Esophagus muscularis mucosa (tissue), 4 donors: ENCODE measurements around the gene AGAP1. TPM values are rescaled to one million over a fixed set of nuclear protein-coding genes. Genes with fewer than 3 reads are reported as not detected.

Experiments
- DNase-seq: peaks from one replicate; pipeline ENCODE4 v3.0.0-alpha.2; 2017; ENCODE audit errors: extremely low spot score
- H3K27ac ChIP-seq, 4 donors: fragments of 200-600 bp; sonication (generic); replicated peaks in 1 of 4; 1 replicate in 3 of 4; 2 replicates in 1 of 4; pipeline ENCODE4 v1.5.1; 2016 to 2019; ENCODE audit warnings: mild to moderate bottlenecking in 1 of 4
- H3K27me3 ChIP-seq, 4 donors: fragments of 200-600 bp; sonication (generic); one replicate each; pipeline versions ENCODE4 v1.5.1 to v1.6.0; 2016 to 2019
- H3K36me3 ChIP-seq, 4 donors: fragments of 200-600 bp; sonication (generic); one replicate each; pipeline ENCODE4 v1.5.1; 2016 to 2019
- H3K4me1 ChIP-seq, 4 donors: fragments of 200-600 bp; sonication (generic); one replicate each; pipeline ENCODE4 v1.5.1; 2016 to 2019
- H3K4me3 ChIP-seq, 4 donors: fragments of 200-600 bp; sonication (generic); 1 replicate in 2 of 4; 2 replicates in 2 of 4; pipeline ENCODE4 v1.5.1; 2016 to 2019; ENCODE audit warnings: mild to moderate bottlenecking in 4 of 4, moderate library complexity in 1 of 4
- H3K9me3 ChIP-seq, 4 donors: fragments of 200-600 bp; sonication (generic); 1 replicate in 3 of 4; 2 replicates in 1 of 4; pipeline ENCODE4 v1.5.1; 2016 to 2019
- EP300 ChIP-seq: sonication (generic); formaldehyde crosslinking; IDR thresholded peaks from one replicate; pipeline ENCODE4 v1.6.1; 2017; ENCODE audit warnings: antibody characterized with exemption
- POLR2A ChIP-seq: fragments of 450-650 bp; IDR thresholded peaks from one replicate; pipeline ENCODE4 v1.6.1; 2017; ENCODE audit warnings: antibody characterized with exemption, moderate library complexity, mild to moderate bottlenecking, low read depth
- POLR2AphosphoS5 ChIP-seq, 2 donors: sonication (generic); formaldehyde crosslinking; IDR thresholded peaks; one replicate each; pipeline ENCODE4 v1.6.1; 2017; ENCODE audit warnings: antibody characterized with exemption in 2 of 2
- WGBS: methylation state at CpG from one replicate; pipeline ENCODE4 v1.1.5; 2018; 5-methylcytosine and 5-hydroxymethylcytosine counted together
- intact Hi-C: fragments of 100-400 bp; cut with DNase I; formaldehyde crosslinking; loops from one replicate; pipeline ENCODE4 v1.15.1; 2023
- total RNA-seq, 4 donors: library from RNA; depleted of rRNA; stranded (reverse); fragments of >200 nt; gene quantifications; one replicate each; pipeline versions ENCODE4 v1.1.0 to v1.2.1, GENCODE V29; 2016
- TF ChIP-seq, protein P1 (sequence below), 3 experiments: fragments of 200-600 bp in 2 of 3; fragments of 450-650 bp in 1 of 3; sonication (generic) in 2 of 3; IDR thresholded peaks; one replicate each; pipeline ENCODE4 v1.5.1; 2017 to 2019; ENCODE audit warnings: antibody characterized with exemption in 3 of 3, mild to moderate bottlenecking in 2 of 3, moderate library complexity in 1 of 3

The AGAP1 gene
- total RNA-seq, 4 donors from 2014 or later, result 37.9 to 62.4 (median 47.2) TPM

DNA sequence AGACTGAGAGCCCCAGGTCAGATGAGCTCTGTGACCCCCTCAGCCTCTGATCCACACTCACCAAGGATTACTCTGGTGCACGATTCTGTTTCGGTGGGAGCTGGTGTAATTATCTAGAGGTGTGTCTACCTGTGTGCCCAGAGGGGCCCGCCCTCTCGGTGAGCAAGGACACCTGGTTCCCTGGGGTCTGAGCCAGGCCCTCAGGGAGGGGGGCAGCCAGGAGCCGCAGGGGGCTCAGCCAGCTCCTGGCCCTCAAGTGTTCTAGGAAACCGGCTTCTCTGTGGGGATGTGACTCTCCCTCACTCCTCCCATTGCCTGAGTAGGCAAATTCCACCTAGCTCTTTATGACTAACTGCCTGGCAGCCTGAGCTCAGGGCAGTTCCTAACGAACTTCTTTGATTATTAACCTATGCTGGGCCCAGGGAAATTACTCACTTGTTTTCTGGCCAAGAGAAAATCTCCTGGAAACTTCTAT is 17.4 kb downstream of the AGAP1 start:
- intact Hi-C loops, result no loop called here
- H3K27ac ChIP-seq, result no peak overlapping the region
- WGBS, result 43% methylated on average over 7 of the region's 7 CpGs
- no peaks in the 10 kb centered on the region for H3K27me3 ChIP-seq
- H3K4me3 ChIP-seq, result no peak overlapping the region
- no peak for TF ChIP-seq EP300
- TF ChIP-seq, protein P1, sequence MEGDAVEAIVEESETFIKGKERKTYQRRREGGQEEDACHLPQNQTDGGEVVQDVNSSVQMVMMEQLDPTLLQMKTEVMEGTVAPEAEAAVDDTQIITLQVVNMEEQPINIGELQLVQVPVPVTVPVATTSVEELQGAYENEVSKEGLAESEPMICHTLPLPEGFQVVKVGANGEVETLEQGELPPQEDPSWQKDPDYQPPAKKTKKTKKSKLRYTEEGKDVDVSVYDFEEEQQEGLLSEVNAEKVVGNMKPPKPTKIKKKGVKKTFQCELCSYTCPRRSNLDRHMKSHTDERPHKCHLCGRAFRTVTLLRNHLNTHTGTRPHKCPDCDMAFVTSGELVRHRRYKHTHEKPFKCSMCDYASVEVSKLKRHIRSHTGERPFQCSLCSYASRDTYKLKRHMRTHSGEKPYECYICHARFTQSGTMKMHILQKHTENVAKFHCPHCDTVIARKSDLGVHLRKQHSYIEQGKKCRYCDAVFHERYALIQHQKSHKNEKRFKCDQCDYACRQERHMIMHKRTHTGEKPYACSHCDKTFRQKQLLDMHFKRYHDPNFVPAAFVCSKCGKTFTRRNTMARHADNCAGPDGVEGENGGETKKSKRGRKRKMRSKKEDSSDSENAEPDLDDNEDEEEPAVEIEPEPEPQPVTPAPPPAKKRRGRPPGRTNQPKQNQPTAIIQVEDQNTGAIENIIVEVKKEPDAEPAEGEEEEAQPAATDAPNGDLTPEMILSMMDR (IDR thresholded peaks at IDR 0.05), result no peak
- no peak for TF ChIP-seq POLR2A
- no peak for TF ChIP-seq POLR2AphosphoS5 (IDR thresholded peaks at IDR 0.05)
- H3K36me3 ChIP-seq, result no peaks in the 10 kb centered on the region
- no peak for DNase-seq
- peaks cover 5 to 36% (median 29%) of the 10 kb centered on the region in 4 donors for H3K4me1 ChIP-seq
- H3K9me3 ChIP-seq, result no peaks in the 10 kb centered on the region

DNA sequence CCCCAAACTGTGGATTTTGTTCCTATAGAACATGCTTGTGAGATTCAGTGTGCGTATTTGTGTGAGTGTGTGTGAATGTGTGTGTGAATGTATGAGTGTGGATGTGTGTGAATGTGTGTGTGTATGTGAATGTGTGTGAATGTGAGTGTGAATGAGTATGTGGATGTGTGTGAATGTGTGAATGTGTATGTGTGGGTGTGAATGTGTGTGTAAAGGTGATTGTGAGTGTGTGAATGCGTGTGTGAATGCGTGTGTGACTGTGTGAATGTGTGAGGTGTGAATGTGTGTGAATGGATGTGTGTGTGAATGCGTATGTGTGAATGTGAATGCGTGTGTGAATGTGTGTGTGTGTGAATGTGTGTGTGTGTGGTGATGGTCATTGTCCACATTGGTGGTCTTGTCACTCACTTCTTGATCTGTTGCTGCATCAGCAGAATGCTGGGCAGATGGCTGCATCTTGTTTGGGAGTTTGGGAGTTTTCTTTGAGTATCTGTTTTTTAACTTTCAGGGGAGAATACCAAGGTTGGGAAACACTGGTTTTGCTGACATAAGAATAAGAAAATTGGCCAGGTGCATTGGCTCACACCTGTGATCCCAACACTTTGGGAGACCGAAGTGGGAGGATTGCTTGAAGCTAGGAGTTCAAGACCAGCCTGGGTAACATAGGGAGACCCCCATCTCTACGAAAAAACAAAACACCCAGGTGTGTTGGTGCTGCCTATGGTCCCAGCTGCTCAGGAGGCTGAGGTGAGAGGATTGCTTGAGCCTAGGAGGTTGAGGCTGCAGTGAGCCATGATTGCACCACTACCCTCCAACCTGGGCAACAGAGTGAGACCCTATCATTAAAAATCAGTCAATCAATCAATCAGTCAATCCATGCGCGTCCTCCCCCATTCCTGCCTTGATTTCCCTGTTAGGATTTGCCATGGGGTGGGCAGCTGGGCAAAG is 18.2 kb downstream of the AGAP1 start:
- Histone ChIP-seq H3K9me3 (no peaks in the 10 kb centered on the region), H3K27ac (no peak overlapping the region), H3K4me1 (peaks cover 5 to 32% (median 25%) of the 10 kb centered on the region in 4 donors), H3K27me3 (no peaks in the 10 kb centered on the region), H3K36me3 (no peaks in the 10 kb centered on the region), H3K4me3 (no peak overlapping the region)
- intact Hi-C loops, result no loop called here
- WGBS, result 92% methylated on average over 9 of the region's 9 CpGs
- TF ChIP-seq, protein P1 (IDR thresholded peaks at IDR 0.05), result no peak
- TF ChIP-seq POLR2AphosphoS5 (IDR thresholded peaks at IDR 0.05), result no peak
- no peak for TF ChIP-seq EP300
- TF ChIP-seq POLR2A, result no peak
- DNase-seq, result no peak

- WGBS, result 97% methylated on average over 4 of the region's 4 CpGs
Observed at GRCh38 chr2:235512699-235513053, 18.8 kb downstream of the AGAP1 start.

DNA sequence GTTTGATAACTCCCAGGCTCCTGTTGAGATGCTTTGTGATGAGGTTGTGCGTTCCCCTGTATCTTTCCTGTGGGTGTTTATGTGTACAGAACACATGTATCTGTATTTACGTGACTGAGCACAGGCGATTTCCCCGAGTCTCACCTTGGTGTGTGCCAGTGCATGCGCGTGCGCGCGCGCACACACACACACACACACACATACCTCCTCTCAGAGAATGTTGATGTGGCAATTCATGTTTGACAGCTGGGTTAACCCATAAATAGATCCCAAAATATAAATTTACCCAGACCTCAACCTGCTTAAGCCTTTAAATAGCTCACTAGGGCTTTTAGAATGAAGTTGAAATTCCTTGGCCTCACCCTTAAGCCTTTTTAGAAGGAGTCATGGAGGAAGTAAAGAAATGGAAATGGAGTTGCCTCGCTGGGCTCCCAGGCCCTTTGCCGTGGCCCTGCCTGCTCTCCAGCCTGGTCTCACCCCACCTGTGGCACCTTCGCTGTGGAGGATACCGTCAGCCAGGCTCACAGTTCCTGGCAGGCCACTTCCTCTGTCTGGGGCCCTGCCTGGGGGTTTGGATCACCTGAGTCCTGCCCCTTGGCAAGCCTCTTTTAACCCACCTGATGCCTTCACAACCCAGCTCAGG is 20.3 kb downstream of the AGAP1 start:
- no peak for DNase-seq
- Histone ChIP-seq H3K36me3 (no peaks in the 10 kb centered on the region), H3K4me1 (peaks cover 11 to 48% (median 42%) of the 10 kb centered on the region in 4 donors), H3K27ac (no peak overlapping the region), H3K9me3 (no peaks in the 10 kb centered on the region), H3K27me3 (no peaks in the 10 kb centered on the region), H3K4me3 (no peak overlapping the region)
- TF ChIP-seq, protein P1 (IDR thresholded peaks at IDR 0.05), result no peak
- TF ChIP-seq POLR2A, result no peak
- no peak for TF ChIP-seq POLR2AphosphoS5 (IDR thresholded peaks at IDR 0.05)
- no peak for TF ChIP-seq EP300
- intact Hi-C loops, result no loop called here
- WGBS, result over 99% methylated on average over 14 of the region's 14 CpGs

More at GRCh38 chr2:235512699-235513053, 18.8 kb downstream of the AGAP1 start:
- no peak overlapping the region for H3K27ac ChIP-seq
- H3K27me3 ChIP-seq, result no peaks in the 10 kb centered on the region
- no peaks in the 10 kb centered on the region for H3K9me3 ChIP-seq
- no peak for DNase-seq
- H3K4me3 ChIP-seq, result no peak overlapping the region
- no peaks in the 10 kb centered on the region for H3K36me3 ChIP-seq
- no peak for TF ChIP-seq EP300
- TF ChIP-seq POLR2A, result no peak
- TF ChIP-seq, protein P1 (IDR thresholded peaks at IDR 0.05), result no peak
- TF ChIP-seq POLR2AphosphoS5 (IDR thresholded peaks at IDR 0.05), result no peak
- H3K4me1 ChIP-seq, result peaks cover 5 to 35% (median 28%) of the 10 kb centered on the region in 4 donors
- intact Hi-C loops, result no loop called here
